SH-SY5Y (cell line): Measurements from ENCODE around the gene IL12RB1.

ENCODE experiments used
- GATA2 ChIP-seq: IDR thresholded peaks from 2 replicates; pipeline ENCODE4 v1.6.1; 2011; ENCODE audit warnings: mild to moderate bottlenecking, low read depth, low read length
- GATA3 ChIP-seq: IDR thresholded peaks from 2 replicates; pipeline ENCODE4 v1.6.1; 2011; ENCODE audit warnings: low read depth, mild to moderate bottlenecking, low read length, moderate library complexity

DNA sequence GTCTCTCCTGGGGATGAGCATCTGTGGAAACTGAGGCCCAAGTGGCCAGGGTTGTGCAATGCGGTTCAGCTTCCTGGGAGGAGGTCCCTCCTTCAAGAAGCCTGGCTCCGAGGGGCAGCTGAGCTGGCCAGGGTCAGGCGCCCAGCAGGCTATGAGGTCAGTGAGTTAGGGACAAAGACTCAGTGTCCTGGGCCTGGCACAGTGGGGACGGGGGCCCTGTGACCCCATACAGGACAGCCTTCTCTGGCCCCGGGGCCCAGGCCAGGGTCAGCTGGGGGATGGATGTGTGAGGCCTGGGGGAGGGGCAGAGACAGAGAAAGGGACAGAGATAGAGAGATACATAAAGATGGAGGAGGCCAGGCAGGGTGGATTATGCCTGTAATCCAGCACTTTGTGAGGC, 3.0 kb upstream of the IL12RB1 start:
- TF ChIP-seq GATA2 (no peak), GATA3 (no peak)
